CD14-positive monocyte (primary cell): ENCODE data around the gene CYP20A1. TPM values are rescaled to one million over a fixed set of nuclear protein-coding genes. Genes with fewer than 3 reads are reported as not detected.

Experiments
- DNase-seq, 3 donors: peaks; one replicate each; pipeline ENCODE4 v3.0.0-alpha.2; 2011 to 2022
- H2AFZ ChIP-seq: 2 replicates; pipeline ENCODE4 v1.6.0; 2012; ENCODE audit warnings: mild to moderate bottlenecking, low read depth, low read length, inconsistent platforms; ENCODE audit not compliant: insufficient read depth, poor library complexity, severe bottlenecking
- H3K27ac ChIP-seq, 2 donors: 1 replicate in 1 of 2; 2 replicates in 1 of 2; pipeline ENCODE4 v1.5.1; 2012 to 2013; ENCODE audit warnings: low read length in 2 of 2, control low read depth in 1 of 2, inconsistent platforms in 1 of 2, low read depth in 1 of 2, mild to moderate bottlenecking in 1 of 2
- H3K27me3 ChIP-seq, 2 donors: one replicate each; pipeline versions ENCODE4 v1.6.0 to v1.6.1; 2011 to 2013; ENCODE audit warnings: low read length in 2 of 2; ENCODE audit not compliant: control insufficient read depth in 2 of 2, insufficient read depth in 2 of 2
- H3K36me3 ChIP-seq, 2 donors: replicated peaks in 1 of 2; 1 replicate in 1 of 2; 2 replicates in 1 of 2; pipeline versions ENCODE4 v1.5.1 to v1.6.1; 2012 to 2013; ENCODE audit warnings: low read length in 2 of 2, control low read depth in 1 of 2, inconsistent platforms in 1 of 2, mild to moderate bottlenecking in 1 of 2; ENCODE audit not compliant: insufficient read depth in 2 of 2, control insufficient read depth in 1 of 2
- H3K4me1 ChIP-seq, 2 donors: 1 replicate in 1 of 2; 2 replicates in 1 of 2; pipeline versions ENCODE4 v1.5.1 to v1.6.1; 2012 to 2013; ENCODE audit warnings: low read length in 2 of 2, control low read depth in 1 of 2, inconsistent platforms in 1 of 2, mild to moderate bottlenecking in 1 of 2, moderate library complexity in 1 of 2; ENCODE audit not compliant: insufficient read depth in 2 of 2, control insufficient read depth in 1 of 2
- H3K4me2 ChIP-seq: replicated peaks from 2 replicates; pipeline ENCODE3; 2012; ENCODE audit warnings: low read length, moderate library complexity, mild to moderate bottlenecking; ENCODE audit not compliant: poor library complexity, severe bottlenecking; ENCODE audit errors: extremely low read depth
- H3K4me3 ChIP-seq, 3 experiments: fragments of 200-600 bp in 1 of 3; sonication (generic) in 1 of 3; replicated peaks in 1 of 3; 1 replicate in 2 of 3; 2 replicates in 1 of 3; pipeline ENCODE4 v1.5.1; 2011 to 2013; ENCODE audit warnings: low read length in 3 of 3, mild to moderate bottlenecking in 3 of 3, control low read depth in 2 of 3, low read depth in 2 of 3, inconsistent platforms in 1 of 3, moderate library complexity in 1 of 3
- H3K79me2 ChIP-seq: 2 replicates; pipeline ENCODE4 v1.6.0; 2012; ENCODE audit warnings: mild to moderate bottlenecking, control low read depth, inconsistent platforms, low read length, moderate library complexity; ENCODE audit not compliant: insufficient read depth
- H3K9ac ChIP-seq: 2 replicates; pipeline ENCODE4 v1.6.0; 2017; ENCODE audit warnings: low read length, mild to moderate bottlenecking; ENCODE audit not compliant: insufficient read depth, poor library complexity, severe bottlenecking
- H3K9me3 ChIP-seq, 2 donors: replicated peaks in 1 of 2; 1 replicate in 1 of 2; 2 replicates in 1 of 2; pipeline versions ENCODE4 v1.5.1 to v1.6.1; 2012 to 2013; ENCODE audit warnings: low read length in 2 of 2, control low read depth in 1 of 2; ENCODE audit not compliant: control insufficient read depth in 1 of 2, insufficient read depth in 1 of 2
- H4K20me1 ChIP-seq: 2 replicates; pipeline ENCODE4 v1.6.0; 2012; ENCODE audit warnings: mild to moderate bottlenecking, low read length, control low read depth, moderate library complexity; ENCODE audit not compliant: insufficient read depth
- H3K27ac Mint-ChIP-seq, 7 donors: one replicate each; pipeline ENCODE4 v1.8.0; 2020; ENCODE audit warnings: mild to moderate bottlenecking in 7 of 7, mixed read lengths in 7 of 7, moderate library complexity in 6 of 7, inconsistent platforms in 2 of 7
- H3K27me3 Mint-ChIP-seq, 3 donors: one replicate each; pipeline ENCODE4 v1.8.0; 2021 to 2022; ENCODE audit warnings: low read depth in 3 of 3, mild to moderate bottlenecking in 3 of 3, mixed read lengths in 3 of 3, moderate library complexity in 3 of 3, inconsistent platforms in 1 of 3
- H3K36me3 Mint-ChIP-seq, 2 donors: one replicate each; pipeline ENCODE4 v1.8.0; 2020; ENCODE audit warnings: mixed read lengths in 2 of 2, inconsistent platforms in 1 of 2, mild to moderate bottlenecking in 1 of 2
- H3K4me1 Mint-ChIP-seq: one replicate; pipeline ENCODE4 v1.8.0; 2020; ENCODE audit warnings: mild to moderate bottlenecking, mixed read lengths
- H3K4me3 Mint-ChIP-seq, 2 donors: one replicate each; pipeline ENCODE4 v1.8.0; 2020; ENCODE audit warnings: mild to moderate bottlenecking in 2 of 2, mixed read lengths in 2 of 2, moderate library complexity in 1 of 2
- H3K9me3 Mint-ChIP-seq, 7 donors: one replicate each; pipeline ENCODE4 v1.8.0; 2020 to 2022; ENCODE audit warnings: mixed read lengths in 7 of 7, mild to moderate bottlenecking in 6 of 7, moderate library complexity in 6 of 7, inconsistent platforms in 2 of 7
- WGBS: methylation state at CpG from one replicate; pipeline ENCODE4 v1.1.5; 2013; ENCODE audit warnings: missing lambda C conversion rate; ENCODE audit not compliant: insufficient coverage; 5-methylcytosine and 5-hydroxymethylcytosine counted together
- intact Hi-C, 2 donors: fragments of 100-400 bp; cut with micrococcal nuclease; formaldehyde crosslinking; loops; one replicate each; pipeline versions ENCODE4 v1.15.0 to v1.15.1; 2023
- polyA plus RNA-seq, 3 donors: library from polyadenylated mRNA; depleted of rRNA in 1 of 3; unstranded in 2 of 3; stranded (reverse) in 1 of 3; fragments of 300-500 nt in 2 of 3; fragments of >200 nt in 1 of 3; fragmentation: Illumina TruSeq in 2 of 3; gene quantifications; 1 replicate in 2 of 3; 2 replicates in 1 of 3; pipeline ENCODE4 v1.2.3, GENCODE V29; 2012 to 2021
- TF ChIP-seq, protein P1 (sequence below): fragments of 200-600 bp; IDR thresholded peaks from one replicate; pipeline ENCODE4 v1.8.0; 2022; ENCODE audit warnings: antibody characterized with exemption, mild to moderate bottlenecking

CYP20A1 gene
- polyA plus RNA-seq, 3 donors, result 13.3 to 17.6 (median 15.4) TPM

DNA sequence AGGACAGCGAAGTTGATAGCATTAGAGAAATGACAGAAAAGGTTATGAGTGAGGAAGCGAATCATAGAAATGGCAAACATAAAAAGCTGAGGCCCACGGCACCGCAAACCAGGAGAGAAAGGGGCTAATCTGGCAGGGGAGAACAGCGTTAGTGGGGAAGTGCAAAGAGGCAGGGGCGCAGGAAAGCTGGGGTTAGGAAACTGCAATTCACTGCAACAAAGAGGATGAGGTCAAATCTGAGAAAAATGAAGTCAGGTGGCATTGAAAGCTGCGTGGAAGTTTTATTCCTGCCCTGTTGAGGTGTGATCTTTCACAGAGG is 88.7 kb downstream of the CYP20A1 start:
- no peak for DNase-seq
- H3K4me3 Mint-ChIP-seq, result peak overlapping the region; percentile 84 to 90
- H3K9me3 Mint-ChIP-seq, result peaks cover 0 to 2% (median 0%) of the 10 kb centered on the region in 7 donors
- no peaks in the 10 kb centered on the region for H3K9me3 ChIP-seq
- H3K4me1 ChIP-seq, result peaks cover 13 to 19% of the 10 kb centered on the region in 2 donors
- peak overlapping the region; percentile 98 for H2AFZ ChIP-seq
- H4K20me1 ChIP-seq, result no peaks in the 10 kb centered on the region
- H3K27ac ChIP-seq, result no peak overlapping the region
- H3K36me3 ChIP-seq, result no peaks in the 10 kb centered on the region
- peak overlapping the region; percentile 73 for H3K9ac ChIP-seq
- no peaks in the 10 kb centered on the region for H3K27me3 ChIP-seq
- peaks cover 7 to 12% (median 9%) of the 10 kb centered on the region in 3 donors for H3K27me3 Mint-ChIP-seq
- 0% methylated on average over 6 of the region's 7 CpGs for WGBS
- H3K4me3 ChIP-seq, result peak overlapping the region; percentile 81 to 95 (median 88)
- peak overlapping the region in 5 of 7 donors; percentile 7 to 82 (median 33) for H3K27ac Mint-ChIP-seq
- TF ChIP-seq, protein P1, sequence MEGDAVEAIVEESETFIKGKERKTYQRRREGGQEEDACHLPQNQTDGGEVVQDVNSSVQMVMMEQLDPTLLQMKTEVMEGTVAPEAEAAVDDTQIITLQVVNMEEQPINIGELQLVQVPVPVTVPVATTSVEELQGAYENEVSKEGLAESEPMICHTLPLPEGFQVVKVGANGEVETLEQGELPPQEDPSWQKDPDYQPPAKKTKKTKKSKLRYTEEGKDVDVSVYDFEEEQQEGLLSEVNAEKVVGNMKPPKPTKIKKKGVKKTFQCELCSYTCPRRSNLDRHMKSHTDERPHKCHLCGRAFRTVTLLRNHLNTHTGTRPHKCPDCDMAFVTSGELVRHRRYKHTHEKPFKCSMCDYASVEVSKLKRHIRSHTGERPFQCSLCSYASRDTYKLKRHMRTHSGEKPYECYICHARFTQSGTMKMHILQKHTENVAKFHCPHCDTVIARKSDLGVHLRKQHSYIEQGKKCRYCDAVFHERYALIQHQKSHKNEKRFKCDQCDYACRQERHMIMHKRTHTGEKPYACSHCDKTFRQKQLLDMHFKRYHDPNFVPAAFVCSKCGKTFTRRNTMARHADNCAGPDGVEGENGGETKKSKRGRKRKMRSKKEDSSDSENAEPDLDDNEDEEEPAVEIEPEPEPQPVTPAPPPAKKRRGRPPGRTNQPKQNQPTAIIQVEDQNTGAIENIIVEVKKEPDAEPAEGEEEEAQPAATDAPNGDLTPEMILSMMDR, result no peak
- H3K4me2 ChIP-seq, result peak overlapping the region; percentile 89
- intact Hi-C loops, result no loop called here
- H3K36me3 Mint-ChIP-seq, result peaks cover 0 to 2% of the 10 kb centered on the region in 2 donors
- peaks cover 18% of the 10 kb centered on the region for H3K4me1 Mint-ChIP-seq
- H3K79me2 ChIP-seq, result no peaks in the 10 kb centered on the region

DNA sequence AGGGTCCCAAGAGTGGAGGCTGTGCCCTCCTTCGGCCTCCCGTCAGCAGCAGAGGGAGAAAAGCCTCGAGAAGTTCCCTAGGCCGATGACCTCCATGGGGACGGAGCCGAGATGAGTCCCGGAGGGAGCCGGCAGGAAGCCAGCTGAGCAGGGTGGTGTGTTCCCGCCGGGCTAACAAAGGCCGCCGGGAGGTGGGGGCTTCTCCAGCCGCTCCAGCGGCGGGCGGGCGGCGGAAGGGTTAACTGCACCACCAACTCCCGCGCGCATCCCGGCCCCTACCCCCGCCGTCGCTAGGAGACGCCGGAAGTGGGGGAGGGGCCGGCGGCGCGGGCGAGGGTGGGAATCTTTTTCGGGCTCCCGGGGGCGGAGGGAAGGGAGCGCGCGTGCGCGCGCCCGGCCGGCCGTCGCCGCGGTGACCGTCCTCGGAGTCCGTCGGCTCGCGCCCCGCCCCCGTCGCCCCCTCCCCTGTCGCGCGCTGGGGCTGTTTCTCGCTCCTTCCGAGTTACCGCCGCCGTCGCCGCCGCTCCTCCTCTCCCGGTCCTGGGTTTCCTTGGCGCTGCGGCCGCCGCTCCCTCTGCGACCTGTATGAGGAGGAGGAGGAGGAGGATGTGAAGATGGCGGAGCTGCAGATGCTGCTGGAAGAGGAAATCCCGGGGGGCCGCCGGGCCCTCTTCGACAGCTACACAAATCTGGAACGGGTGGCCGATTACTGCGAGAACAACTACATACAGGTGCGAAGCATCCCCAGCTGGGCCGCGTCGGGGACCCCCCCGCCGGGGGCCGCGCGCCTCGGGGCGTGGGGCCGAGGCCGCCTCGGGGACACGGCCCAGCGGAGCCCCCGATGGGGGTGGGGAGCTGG is 89.3 kb downstream of the CYP20A1 start, which contains the start of gene ABI2:
Gene ABI2 (plus strand): TSS at position 494 of the 859 bp plus-strand sequence. CDS start 121 bp downstream, at position 615.
- WGBS, result under 1% methylated on average over 81 of the region's 98 CpGs
- H3K36me3 Mint-ChIP-seq, result peaks cover 0 to 2% of the 10 kb centered on the region in 2 donors
- intact Hi-C loops, result no loop called here
- H4K20me1 ChIP-seq, result no peaks in the 10 kb centered on the region
- peaks cover 13 to 19% of the 10 kb centered on the region in 2 donors for H3K4me1 ChIP-seq
- H3K4me3 ChIP-seq, result peak within 1 kb of the TSS; percentile 81 to 95 (median 88)
- peak within 1 kb of the TSS; percentile 98 for H3K4me3 Mint-ChIP-seq
- H2AFZ ChIP-seq, result peak within 1 kb of the TSS; percentile 98
- H3K27ac ChIP-seq, result peak within 1 kb of the TSS in 1 of 2 donors; percentile 17
- TF ChIP-seq, protein P1, result no peak
- H3K4me2 ChIP-seq, result peak within 1 kb of the TSS; percentile 89
- no peaks in the 10 kb centered on the region for H3K79me2 ChIP-seq
- peak within 1 kb of the TSS in 5 of 7 donors; percentile 7 to 82 (median 33) for H3K27ac Mint-ChIP-seq
- H3K9me3 Mint-ChIP-seq, result peaks cover 0 to 2% (median 0%) of the 10 kb centered on the region in 7 donors
- peaks cover 18% of the 10 kb centered on the region for H3K4me1 Mint-ChIP-seq
- DNase-seq, result peak in 2 of 3 donors; percentile 7 to 22
- H3K36me3 ChIP-seq, result no peaks in the 10 kb centered on the region
- H3K9me3 ChIP-seq, result no peaks in the 10 kb centered on the region
- peak within 1 kb of the TSS; percentile 73 for H3K9ac ChIP-seq
- peaks cover 7 to 12% (median 9%) of the 10 kb centered on the region in 3 donors for H3K27me3 Mint-ChIP-seq
- H3K27me3 ChIP-seq, result no peaks in the 10 kb centered on the region
